ENCODE measurements around the gene ZBTB7A.
"Not testable (repeated sequence)": the region's sequence is repeated elsewhere in the genome, so short reads cannot be mapped to it uniquely, and the experiment has no call there.

Gene ZBTB7A

DNA sequence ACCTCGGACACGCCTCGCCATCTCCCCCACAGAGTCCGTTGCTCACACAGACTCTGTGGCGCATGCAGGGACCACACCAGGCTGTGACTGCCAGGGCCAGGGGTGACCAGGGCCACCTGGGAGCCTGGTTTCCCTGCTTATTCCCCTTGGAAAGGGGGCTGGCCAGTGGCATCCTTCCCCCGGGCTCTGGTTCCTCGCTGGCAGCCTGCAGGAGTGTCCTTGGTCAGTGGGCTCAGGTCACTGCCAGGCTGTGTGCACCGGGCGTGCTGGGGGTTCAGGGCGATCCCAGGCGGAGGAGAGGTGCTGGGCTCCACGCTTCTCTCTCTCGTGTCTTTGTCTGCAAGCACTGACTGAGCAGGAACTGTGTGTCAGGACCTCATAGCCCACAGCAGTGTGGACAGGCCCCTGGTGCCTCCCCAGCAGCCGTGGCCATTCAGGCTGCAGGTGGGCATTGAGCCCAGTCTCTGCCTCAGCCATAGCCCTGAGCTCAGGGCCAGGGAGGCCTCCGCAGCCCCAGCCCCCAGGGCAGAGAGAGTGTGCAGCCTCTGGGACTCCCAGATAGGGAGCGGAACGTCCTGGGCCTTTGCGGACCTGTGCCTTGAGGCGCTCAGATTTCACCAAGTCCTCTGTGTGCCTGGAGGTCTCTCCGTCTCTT is 52.7 kb downstream of the ZBTB7A start:
- no peak for DNase-seq

DNA sequence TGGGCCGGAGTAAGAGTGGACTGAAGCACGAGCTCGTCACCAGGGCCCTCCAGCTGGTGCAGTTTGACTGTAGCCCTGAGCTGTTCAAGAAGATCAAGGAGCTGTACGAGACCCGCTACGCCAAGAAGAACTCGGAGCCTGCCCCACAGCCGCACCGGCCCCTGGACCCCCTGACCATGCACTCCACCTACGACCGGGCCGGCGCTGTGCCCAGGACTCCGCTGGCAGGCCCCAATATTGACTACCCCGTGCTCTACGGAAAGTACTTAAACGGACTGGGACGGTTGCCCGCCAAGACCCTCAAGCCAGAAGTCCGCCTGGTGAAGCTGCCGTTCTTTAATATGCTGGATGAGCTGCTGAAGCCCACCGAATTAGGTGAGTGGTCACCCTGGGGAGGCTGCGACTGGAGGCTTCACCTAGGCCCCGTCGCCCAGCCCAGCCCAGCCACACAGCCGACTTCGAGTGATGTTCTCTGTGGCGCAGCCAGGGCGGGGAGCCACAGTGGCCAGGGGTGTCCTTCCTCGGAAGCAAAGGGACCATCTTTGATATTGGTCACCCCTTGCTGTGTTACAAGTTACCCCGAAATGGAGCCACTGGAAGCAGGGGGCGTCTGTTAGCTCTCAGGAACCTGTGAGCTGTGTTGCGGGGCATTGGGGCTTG is 53.6 kb downstream of the ZBTB7A start:
- no peak for DNase-seq

DNA sequence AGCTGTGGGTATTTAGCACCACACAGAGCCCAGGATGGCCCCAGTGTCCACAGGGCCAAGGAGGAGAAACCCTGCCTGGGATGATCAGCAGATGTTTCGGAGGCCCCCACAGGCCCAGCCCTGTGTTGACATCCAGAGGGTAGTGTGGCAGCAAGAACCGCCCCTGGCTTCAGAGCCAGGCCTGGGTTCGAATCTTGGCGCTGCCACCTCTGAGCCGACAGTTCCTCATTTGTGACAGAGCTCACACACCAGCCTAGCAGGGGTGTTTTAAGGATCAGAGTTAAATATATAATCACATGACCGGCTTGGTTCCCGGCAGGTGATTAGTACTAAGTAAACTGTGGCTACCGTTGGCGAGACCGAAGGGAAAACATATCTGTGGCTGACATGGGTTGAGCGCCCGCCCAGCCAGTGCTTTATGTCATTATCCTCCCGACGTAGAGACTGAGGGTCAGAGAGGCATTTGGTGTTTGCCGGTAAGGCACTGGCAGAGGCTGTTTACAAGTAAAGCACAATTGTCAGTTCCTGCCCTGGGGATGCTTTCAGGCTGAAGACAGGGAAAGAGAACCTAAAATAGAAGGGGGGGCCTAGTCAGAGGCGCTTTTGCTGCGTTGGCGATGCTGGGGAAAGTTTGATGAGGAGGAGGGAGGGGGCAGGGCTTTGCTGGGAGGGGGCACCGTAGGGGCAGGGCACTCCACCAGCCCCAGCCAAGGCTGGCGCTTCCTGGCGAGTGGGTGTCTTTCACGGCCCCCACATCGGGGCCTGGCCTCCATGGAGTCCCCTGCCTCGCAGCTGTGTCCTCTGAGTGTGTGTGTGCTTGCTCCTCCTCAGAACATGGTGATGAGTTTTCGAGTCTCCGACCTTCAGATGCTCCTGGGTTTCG is 54.4 kb downstream of the ZBTB7A start:
- DNase-seq = no peak

DNA sequence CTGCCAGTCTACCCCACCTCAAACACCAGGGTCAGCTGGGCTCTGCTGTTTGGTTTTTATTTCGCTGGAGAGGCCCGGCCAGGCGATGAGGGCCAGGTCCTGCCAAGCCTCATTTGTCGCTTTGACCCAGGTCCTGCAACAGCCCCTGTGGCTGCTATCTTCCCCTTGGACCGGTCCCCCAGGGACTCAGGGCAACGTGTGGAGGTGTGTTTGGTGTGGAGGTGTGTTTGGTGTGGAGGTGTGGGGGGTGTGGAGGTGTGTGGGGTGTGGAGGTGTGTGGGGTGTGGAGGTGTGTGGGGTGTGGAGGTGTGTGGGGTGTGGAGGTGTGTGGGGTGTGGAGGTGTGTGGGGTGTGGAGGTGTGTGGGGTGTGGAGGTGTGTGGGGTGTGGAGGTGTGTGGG is 55.3 kb downstream of the ZBTB7A start:
- DNase-seq = not testable (repeated sequence)

DNA sequence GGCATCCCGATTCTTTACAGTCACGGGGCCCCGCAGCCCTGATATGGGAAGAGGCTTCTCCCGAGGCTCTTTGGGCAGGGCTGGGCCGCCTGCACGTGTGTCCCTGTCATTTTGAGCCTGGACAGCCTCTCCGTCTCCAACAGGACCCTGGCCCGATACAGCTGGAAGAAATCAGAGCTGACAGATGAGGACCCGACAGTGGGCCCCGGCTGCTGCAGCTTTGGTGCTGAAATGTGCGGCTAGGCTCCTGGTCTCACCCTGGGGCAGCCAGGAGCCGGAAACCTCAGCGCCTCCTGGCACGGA is 55.9 kb downstream of the ZBTB7A start:
- DNase-seq = no peak

DNA sequence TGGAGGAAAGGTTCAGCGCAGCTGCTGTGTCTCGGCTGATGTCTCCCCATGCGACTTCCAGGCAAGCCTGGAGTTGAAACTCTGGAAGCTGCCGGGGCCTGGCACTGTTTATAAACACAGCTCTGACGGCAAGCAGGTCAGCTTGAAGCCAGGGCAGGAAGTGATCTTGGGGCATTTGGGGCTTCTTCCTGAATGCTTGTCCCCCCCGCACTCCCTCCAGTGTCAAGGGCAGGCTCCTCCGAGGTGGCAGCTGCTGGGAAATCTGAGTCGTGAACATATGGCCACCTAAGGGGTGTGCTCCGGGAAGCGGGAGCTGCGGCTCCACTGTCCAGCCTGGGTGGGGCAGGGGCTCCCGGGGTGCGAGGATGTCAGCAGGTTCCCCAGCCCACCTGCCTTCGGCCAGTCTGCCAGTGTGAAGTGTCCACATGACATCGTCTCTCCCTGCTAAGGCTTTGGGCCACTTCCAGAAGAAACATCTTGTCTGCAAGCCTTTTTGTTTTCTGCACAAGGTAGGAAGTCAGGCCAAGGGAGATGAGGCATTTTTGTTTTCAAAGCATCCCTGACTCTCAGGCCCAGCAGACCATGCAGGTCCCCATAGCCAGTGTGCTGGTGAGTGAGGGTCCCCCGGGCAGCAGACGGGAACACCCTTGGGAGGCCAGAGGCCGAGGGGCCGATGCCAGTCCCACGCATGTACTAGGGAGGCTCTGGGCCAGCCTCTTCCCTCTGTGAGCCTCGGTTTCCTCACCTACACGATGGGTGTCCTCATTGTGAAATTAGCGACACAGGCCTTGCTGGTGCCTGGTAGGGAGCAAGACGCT is 56.5 kb downstream of the ZBTB7A start:
- DNase-seq = no peak

DNA sequence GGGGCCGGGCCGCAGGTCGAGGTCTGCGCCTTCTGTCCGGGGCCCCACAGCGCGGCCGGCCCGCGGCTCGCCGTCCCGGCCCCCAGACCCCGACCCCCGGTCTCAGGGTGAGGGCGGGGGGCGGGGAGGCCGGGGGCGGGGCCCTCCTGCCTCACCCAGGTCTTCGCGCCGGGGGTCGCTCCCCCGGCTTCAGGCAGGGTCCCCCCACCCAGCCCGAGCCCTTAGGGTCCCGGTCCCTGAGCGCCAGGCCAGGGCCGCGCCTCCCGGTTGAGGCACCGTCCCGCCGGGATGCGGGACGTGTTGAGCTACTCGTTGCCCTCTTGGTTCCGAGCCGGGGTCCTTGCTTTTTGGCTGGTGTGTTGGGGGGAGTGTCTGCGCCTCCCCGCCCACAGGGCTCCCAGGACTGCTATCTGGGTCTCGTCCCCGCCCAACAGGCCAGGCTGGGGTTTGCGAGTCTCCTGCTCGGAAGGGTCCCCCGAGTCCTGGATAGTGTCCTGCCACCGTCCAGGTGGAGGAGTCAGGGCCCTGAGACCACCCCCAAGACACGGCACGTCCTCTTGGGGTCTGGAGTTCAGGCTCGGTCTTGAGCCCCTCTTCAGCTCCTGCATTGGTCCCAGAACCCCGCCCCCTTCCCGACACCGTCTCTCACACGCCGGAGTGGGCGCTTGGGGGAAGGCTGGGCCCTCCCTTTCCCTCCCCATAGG is 58.7 kb downstream of the ZBTB7A start:
- DNase-seq = peak in 1 of 2 donors; percentile 15

DNA sequence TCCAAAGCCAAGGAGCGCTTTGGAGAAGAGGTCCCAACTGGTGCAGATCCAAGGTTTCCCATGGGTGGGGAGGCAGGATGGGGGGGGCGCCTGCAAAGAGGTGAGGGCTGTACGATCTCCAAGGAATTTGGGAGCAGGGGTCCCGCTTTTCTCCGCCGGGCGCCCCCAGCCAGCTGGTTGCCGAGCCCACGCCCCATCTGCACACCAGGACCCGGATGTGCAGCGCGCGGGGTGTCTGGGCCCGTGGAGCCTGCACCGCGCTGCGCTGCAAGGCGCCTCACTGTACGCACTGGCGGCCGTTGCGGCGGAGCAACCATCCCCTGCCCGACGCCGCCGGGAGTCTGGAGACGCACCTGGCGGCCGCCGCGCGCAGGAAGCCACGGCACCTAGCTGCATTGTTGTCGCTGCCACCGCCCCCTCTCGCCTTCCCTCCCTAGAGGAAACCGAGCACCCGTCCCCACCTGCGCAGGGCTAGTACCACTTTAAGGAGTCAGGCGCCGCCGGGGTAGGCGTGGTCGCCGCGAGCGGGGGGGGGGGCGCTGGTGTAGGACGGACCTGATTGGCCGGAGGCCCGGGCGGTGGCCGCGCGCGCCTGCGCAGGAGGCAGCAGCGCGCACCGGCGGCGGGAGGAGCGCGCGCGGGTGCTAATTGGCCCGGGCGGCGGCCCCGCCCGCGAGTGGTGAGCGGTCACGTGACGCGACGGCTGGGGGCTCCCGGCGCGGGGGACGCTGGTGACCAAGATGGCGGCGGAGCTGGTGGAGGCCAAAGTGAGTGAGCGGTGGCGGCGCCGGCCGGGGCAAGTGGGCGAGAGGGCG is 59.5 kb downstream of the ZBTB7A start, which contains the start of gene PIAS4:
Gene PIAS4, plus strand, starts transcription at position 716 of the 815 bp plus-strand sequence. Its CDS starts 25 bp downstream, at position 741.
- DNase-seq = peak; percentile 96 to 97

DNA sequence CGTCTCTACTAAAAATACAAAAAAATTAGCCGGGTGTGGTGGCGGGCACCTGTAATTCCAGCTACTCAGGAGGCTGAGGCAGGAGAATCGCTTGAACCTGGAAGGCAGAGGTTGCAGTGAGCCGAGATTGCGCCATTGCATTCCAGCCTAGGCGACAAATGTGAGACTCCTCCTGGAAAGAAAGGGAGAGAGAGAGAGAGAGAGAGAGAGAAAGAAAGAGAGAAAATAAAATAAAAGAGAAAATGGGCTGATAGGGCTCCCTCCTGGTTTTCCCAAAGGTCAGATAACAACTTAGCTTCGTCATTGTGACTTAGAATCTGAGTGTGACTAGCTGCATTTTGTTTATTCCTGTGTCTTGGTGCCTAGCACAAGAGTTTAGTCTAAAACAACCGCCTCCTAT is 61.3 kb downstream of the ZBTB7A start:
- DNase-seq = not testable (repeated sequence)

DNA sequence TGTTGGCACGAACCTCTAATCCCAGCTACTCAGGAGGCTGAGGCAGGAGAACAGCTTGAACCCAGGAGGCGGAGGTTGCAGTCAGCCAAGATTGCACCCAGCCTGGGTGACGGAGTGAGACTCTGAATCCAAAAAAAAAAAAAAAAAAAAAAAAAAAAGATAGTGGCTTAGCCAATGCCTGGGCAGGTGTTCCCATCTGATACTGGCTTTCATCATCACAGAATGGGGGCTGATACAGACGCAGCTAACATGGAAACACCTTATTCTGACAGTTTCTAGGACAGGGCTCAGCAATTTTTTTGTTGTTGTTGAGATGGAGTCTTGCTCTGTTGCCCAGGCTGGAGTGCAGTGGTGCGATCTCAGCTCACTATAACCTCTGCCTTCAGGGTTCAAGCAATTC is 65.9 kb downstream of the ZBTB7A start:
- not testable (repeated sequence) for DNase-seq

DNA sequence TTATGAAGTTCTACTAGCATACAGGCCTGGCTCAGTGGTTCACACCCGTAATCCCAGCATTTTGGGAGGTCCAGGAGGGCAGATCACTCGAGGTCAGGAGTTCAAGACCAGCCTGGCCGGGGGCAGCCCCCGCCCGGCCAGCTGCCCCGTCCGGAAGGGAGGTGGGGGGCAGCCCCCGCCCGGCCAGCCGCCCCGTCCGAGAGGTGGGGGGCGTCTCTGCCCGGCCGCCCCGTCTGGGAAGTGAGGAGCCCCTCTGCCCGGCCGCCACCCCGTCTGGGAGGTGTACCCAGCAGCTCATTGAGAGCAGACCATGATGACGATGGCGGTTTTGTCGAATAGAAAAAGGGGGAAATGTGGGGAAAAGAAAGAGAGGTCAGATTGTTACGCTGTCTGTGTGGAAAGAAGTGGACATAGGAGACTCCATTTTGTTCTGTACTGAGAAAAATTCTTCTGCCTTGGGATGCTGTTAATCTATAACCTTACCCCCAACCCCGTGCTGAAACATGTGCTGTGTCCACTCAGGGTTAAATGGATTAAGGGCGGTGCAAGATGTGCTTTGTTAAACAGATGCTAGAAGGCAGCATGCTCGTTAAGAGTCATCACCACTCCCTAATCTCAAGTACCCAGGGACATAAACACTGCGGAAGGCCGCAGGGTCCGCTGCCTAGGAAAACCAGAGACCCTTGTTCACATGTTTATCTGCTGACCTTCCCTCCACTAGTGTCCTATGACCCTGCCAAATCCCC is 67.9 kb downstream of the ZBTB7A start:
- DNase-seq = not testable (repeated sequence)

DNA sequence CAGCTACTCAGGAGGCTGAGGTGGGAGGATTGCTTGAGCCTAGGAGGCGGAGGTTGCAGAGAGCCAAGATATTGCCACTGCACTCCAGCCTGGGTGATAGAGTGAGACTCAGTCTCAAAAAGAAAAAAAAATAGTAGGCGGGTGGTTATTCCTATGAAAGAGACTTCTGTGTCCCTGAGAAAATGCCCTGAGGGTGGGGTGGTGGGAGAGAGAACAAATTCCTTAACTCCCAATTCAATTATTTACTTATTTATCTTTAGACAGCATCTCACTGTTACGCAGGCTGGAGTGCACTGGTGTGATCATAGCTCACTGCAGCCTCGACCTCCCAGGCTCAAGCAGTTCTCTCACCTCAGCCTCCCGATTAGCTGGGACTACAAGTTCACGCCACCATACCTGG is 71.1 kb downstream of the ZBTB7A start:
- DNase-seq = no peak
